HepG2 (cell line): ENCODE data around the gene SLC25A43. TPM values are rescaled to one million over a fixed set of nuclear protein-coding genes. Genes with fewer than 3 reads are reported as not detected.

ENCODE experiments used
- ATAC-seq: fragments of 200-7000 bp; cut with Tn5 transposase; 3 replicates; pipeline ENCODE4 v1.9.1; 2020; ENCODE audit warnings: mild to moderate bottlenecking, moderate library complexity
- BruUV-seq: library from RNA; stranded (reverse); fragments of 400-500 nt; replicated peaks from 2 replicates; lab custom pipeline; 2021; lab: Mats Ljungman, UMichigan
- CTCF ChIA-PET: fragments of 300-600 bp; formaldehyde crosslinking; extraction: SDS; loops from one replicate; lab custom pipeline; 2021; ENCODE audit warnings: low total read pairs, inconsistent platforms, low intra/inter-chr PET ratio; lab: Yijun Ruan, JAX
- POLR2A ChIA-PET: fragments of 350-600 bp; sonication (Branson Sonifier 250); formaldehyde crosslinking; loops from one replicate; lab custom pipeline; 2020; ENCODE audit warnings: antibody characterized with exemption, inconsistent platforms; lab: Yijun Ruan, JAX
- DNase-seq: peaks from one replicate; pipeline ENCODE4 v3.0.0-alpha.2; 2015; ENCODE audit warnings: low spot score
- FAIRE-seq: peaks from 3 replicates; lab custom pipeline; 2011; peaks lifted over from hg19 to GRCh38; lab: Jason Lieb, UNC
- H2AFZ ChIP-seq: one replicate; pipeline ENCODE4 v1.6.1; 2011; ENCODE audit warnings: low read length, inconsistent platforms
- H3K27ac ChIP-seq: fragments of 300-600 bp; 3 replicates; pipeline ENCODE4 v1.8.0; 2011; ENCODE audit warnings: mixed run types, mild to moderate bottlenecking, mixed read lengths, low read length, inconsistent platforms; ENCODE audit not compliant: insufficient read depth; ENCODE audit errors: extremely low read length
- H3K27me3 ChIP-seq, 2 experiments: fragments of 200-600 bp in 1 of 2; 2 replicates in 1 of 2; 3 replicates in 1 of 2; pipeline versions ENCODE4 v1.6.0 to v1.8.0; 2011; ENCODE audit warnings: low read length in 2 of 2, mild to moderate bottlenecking in 2 of 2, moderate library complexity in 2 of 2, inconsistent platforms in 1 of 2; ENCODE audit not compliant: insufficient read depth in 2 of 2, control insufficient read depth in 1 of 2
- H3K36me3 ChIP-seq, 2 experiments: fragments of 200-600 bp in 1 of 2; replicated peaks in 1 of 2; 2 replicates in 1 of 2; 3 replicates in 1 of 2; pipeline versions ENCODE4 v1.5.1 to v1.8.0; 2011; ENCODE audit warnings: low read length in 2 of 2, inconsistent platforms in 1 of 2; ENCODE audit not compliant: insufficient read depth in 2 of 2, control insufficient read depth in 1 of 2
- H3K4me1 ChIP-seq: 2 replicates; pipeline ENCODE4 v1.5.1; 2012; ENCODE audit warnings: low read length, inconsistent platforms; ENCODE audit not compliant: insufficient read depth
- H3K4me2 ChIP-seq: 2 replicates; pipeline ENCODE4 v1.6.0; 2011; ENCODE audit warnings: low read depth, low read length, inconsistent platforms
- H3K4me3 ChIP-seq, 3 experiments: fragments of 200-600 bp in 1 of 3; sonication (generic), shearing (Covaris generic) in 1 of 3; replicated peaks in 1 of 3; 2 replicates each; pipeline ENCODE4 v1.5.1; 2011 to 2016; ENCODE audit warnings: low read length in 3 of 3, inconsistent platforms in 2 of 3, low read depth in 2 of 3, mild to moderate bottlenecking in 2 of 3, control low read depth in 1 of 3, mixed read lengths in 1 of 3; ENCODE audit not compliant: insufficient read depth in 1 of 3
- H3K79me2 ChIP-seq: one replicate; pipeline ENCODE4 v1.6.1; 2011; ENCODE audit warnings: low read length, inconsistent platforms; ENCODE audit not compliant: insufficient read depth
- H3K9ac ChIP-seq: 2 replicates; pipeline ENCODE4 v1.6.0; 2011; ENCODE audit warnings: mild to moderate bottlenecking, low read depth, low read length, inconsistent platforms; ENCODE audit not compliant: insufficient read depth
- H3K9me3 ChIP-seq: 2 replicates; pipeline ENCODE4 v1.5.1; 2012; ENCODE audit warnings: mild to moderate bottlenecking, low read length
- H4K20me1 ChIP-seq: 2 replicates; pipeline ENCODE4 v1.6.0; 2011; ENCODE audit warnings: inconsistent platforms, mild to moderate bottlenecking, low read length, moderate library complexity; ENCODE audit not compliant: insufficient read depth
- ERF ChIP-seq: IDR thresholded peaks from 2 replicates; pipeline ENCODE4 v1.6.1; 2018; ENCODE audit warnings: missing biosample characterization, missing genetic modification reagents
- ESRRA ChIP-seq: sonication (generic); formaldehyde crosslinking; IDR thresholded peaks from 2 replicates; pipeline ENCODE4 v1.5.1; 2020; ENCODE audit warnings: mild to moderate bottlenecking, low read depth, missing genetic modification reagents
- GPN1 ChIP-seq: sonication (generic); formaldehyde crosslinking; IDR thresholded peaks from 2 replicates; pipeline ENCODE4 v1.5.1; 2020; ENCODE audit warnings: missing genetic modification reagents, borderline replicate concordance
- SIX1 ChIP-seq: sonication (generic); formaldehyde crosslinking; IDR thresholded peaks from 2 replicates; pipeline ENCODE4 v1.4.0; 2020; ENCODE audit warnings: missing genetic modification reagents, borderline replicate concordance
- SMC3 ChIP-seq: IDR thresholded peaks from 2 replicates; pipeline ENCODE4 v1.6.1; 2011; ENCODE audit warnings: low read length, improper control_type of control experiment
- STAG1 ChIP-seq: sonication (generic); formaldehyde crosslinking; IDR thresholded peaks from 2 replicates; pipeline ENCODE4 v1.4.0; 2020; ENCODE audit warnings: missing genetic modification reagents
- STAT5B ChIP-seq: sonication (generic); formaldehyde crosslinking; IDR thresholded peaks from 2 replicates; pipeline ENCODE4 v1.4.0; 2020; ENCODE audit warnings: missing genetic modification reagents
- ZFP62 ChIP-seq: sonication (generic); formaldehyde crosslinking; IDR thresholded peaks from 2 replicates; pipeline ENCODE4 v1.4.0; 2020; ENCODE audit warnings: missing genetic modification reagents
- ZNF441 ChIP-seq: sonication (generic); formaldehyde crosslinking; IDR thresholded peaks from 2 replicates; pipeline ENCODE4 v1.7.0; 2021; ENCODE audit warnings: missing genetic modification reagents, borderline replicate concordance
- WGBS: methylation state at CpG from one replicate; pipeline ENCODE4 v1.1.6; 2017; ENCODE audit warnings: low lambda C conversion rate; 5-methylcytosine and 5-hydroxymethylcytosine counted together
- in situ Hi-C: cut with HindIII; loops from 2 replicates; pipeline ENCODE4 v1.10.0; 2017; ENCODE audit warnings: low pct_unique_long_range_greater_than_20kb; ENCODE audit not compliant: extremely low pct_ligation_motif_present
- intact Hi-C: fragments of 100-400 bp; cut with micrococcal nuclease; formaldehyde crosslinking; loops from one replicate; pipeline ENCODE4 v1.10.0; 2022; ENCODE audit not compliant: unreplicated experiment
- polyA plus RNA-seq, 8 experiments: library from polyadenylated mRNA; depleted of rRNA in 3 of 8; stranded (reverse) in 7 of 8; unstranded in 1 of 8; fragments of >200 nt; fragmentation: Illumina TruSeq in 4 of 8; extraction: Trizol in 4 of 8; gene quantifications; 2 replicates each; pipeline versions ENCODE4 v1.2.1 to v1.2.3, GENCODE V29; 2011 to 2016; ENCODE audit warnings: low read depth in 4 of 8, missing spikeins in 1 of 8, mixed read lengths in 1 of 8; ENCODE audit not compliant: insufficient read depth in 1 of 8
- total RNA-seq, 5 experiments: library from RNA; depleted of rRNA; stranded (reverse); fragments of >200 nt; fragmentation: Illumina TruSeq; extraction: Trizol; gene quantifications; 2 replicates each; pipeline ENCODE4 v1.2.3, GENCODE V29; 2016; ENCODE audit warnings: low read depth in 1 of 5
- TF ChIP-seq, protein P1 (sequence below): sonication (generic); formaldehyde crosslinking; IDR thresholded peaks from 2 replicates; pipeline ENCODE4 v1.5.0; 2020; ENCODE audit warnings: mild to moderate bottlenecking, missing genetic modification reagents
- TF ChIP-seq, protein P2 (sequence below): sonication (generic); formaldehyde crosslinking; IDR thresholded peaks from 2 replicates; pipeline ENCODE4 v1.4.0; 2020; ENCODE audit warnings: missing genetic modification reagents, borderline replicate concordance
- TF ChIP-seq, protein P3 (sequence below): sonication (generic); formaldehyde crosslinking; IDR thresholded peaks from 2 replicates; pipeline ENCODE4 v1.5.0; 2020; ENCODE audit warnings: mild to moderate bottlenecking, missing genetic modification reagents, moderate library complexity
- TF ChIP-seq, protein P4 (sequence below): sonication (generic); formaldehyde crosslinking; IDR thresholded peaks from 2 replicates; pipeline ENCODE4 v1.5.0; 2020; ENCODE audit warnings: missing genetic modification reagents

SLC25A43 gene
- total and polyA plus RNA-seq, 2 of the 13 experiments (the other 11 are each of a cell fraction or from before 2014, with no cell fraction given) = 5.8 to 13.2 TPM

DNA sequence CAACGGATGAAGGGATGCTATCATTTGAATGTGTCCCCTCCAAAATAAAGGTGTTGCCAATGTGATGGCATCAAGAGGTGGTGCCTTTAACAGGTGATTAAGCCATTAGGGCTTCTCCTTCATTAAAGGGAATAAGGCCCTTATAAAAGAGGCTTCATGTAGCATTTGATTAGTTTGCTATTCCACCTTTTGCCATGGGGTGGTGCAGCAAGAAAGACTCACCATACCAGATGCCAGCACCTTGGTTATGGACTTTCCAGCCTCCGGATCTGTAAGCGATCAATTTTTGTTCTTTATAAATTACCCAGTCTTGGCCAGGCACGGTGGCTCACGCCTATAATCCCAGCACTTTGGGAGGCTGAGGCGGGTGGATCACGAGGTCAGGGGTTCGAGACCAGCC is 7.9 kb upstream of the SLC25A43 start:
- POLR2A ChIA-PET = no interaction called here
- no peak for FAIRE-seq
- intact Hi-C loops = loop anchor here (1.0 kb wide), 1 partner anchor 65 kb away; no protein-coding TSS in a partner anchor

More for the DNA sequence above, 7.9 kb upstream of the SLC25A43 start:
- Histone ChIP-seq H3K27me3 (no peaks in the 10 kb centered on the region), H3K4me2 (no peak overlapping the region)
- BruUV-seq = no TSS peak
- TF ChIP-seq GPN1 (no peak), ZNF441 (no peak), ESRRA (CRISPR knock-in tag) (no peak), STAT5B (no peak), STAG1 (CRISPR knock-in tag) (peak; percentile 8; the same call in 1 of the 2 replicates), SMC3 (peak; percentile 35; the same call in 1 of the 2 replicates), ZFP62 (no peak), ERF (CRISPR knock-in tag) (no peak), SIX1 (CRISPR knock-in tag) (no peak)
- TF ChIP-seq, protein P1, sequence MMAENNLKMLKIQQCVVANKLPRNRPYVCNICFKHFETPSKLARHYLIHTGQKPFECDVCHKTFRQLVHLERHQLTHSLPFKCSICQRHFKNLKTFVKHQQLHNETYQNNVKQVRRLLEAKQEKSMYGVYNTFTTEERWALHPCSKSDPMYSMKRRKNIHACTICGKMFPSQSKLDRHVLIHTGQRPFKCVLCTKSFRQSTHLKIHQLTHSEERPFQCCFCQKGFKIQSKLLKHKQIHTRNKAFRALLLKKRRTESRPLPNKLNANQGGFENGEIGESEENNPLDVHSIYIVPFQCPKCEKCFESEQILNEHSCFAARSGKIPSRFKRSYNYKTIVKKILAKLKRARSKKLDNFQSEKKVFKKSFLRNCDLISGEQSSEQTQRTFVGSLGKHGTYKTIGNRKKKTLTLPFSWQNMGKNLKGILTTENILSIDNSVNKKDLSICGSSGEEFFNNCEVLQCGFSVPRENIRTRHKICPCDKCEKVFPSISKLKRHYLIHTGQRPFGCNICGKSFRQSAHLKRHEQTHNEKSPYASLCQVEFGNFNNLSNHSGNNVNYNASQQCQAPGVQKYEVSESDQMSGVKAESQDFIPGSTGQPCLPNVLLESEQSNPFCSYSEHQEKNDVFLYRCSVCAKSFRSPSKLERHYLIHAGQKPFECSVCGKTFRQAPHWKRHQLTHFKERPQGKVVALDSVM (CRISPR knock-in tag) = no peak
- TF ChIP-seq, protein P2, sequence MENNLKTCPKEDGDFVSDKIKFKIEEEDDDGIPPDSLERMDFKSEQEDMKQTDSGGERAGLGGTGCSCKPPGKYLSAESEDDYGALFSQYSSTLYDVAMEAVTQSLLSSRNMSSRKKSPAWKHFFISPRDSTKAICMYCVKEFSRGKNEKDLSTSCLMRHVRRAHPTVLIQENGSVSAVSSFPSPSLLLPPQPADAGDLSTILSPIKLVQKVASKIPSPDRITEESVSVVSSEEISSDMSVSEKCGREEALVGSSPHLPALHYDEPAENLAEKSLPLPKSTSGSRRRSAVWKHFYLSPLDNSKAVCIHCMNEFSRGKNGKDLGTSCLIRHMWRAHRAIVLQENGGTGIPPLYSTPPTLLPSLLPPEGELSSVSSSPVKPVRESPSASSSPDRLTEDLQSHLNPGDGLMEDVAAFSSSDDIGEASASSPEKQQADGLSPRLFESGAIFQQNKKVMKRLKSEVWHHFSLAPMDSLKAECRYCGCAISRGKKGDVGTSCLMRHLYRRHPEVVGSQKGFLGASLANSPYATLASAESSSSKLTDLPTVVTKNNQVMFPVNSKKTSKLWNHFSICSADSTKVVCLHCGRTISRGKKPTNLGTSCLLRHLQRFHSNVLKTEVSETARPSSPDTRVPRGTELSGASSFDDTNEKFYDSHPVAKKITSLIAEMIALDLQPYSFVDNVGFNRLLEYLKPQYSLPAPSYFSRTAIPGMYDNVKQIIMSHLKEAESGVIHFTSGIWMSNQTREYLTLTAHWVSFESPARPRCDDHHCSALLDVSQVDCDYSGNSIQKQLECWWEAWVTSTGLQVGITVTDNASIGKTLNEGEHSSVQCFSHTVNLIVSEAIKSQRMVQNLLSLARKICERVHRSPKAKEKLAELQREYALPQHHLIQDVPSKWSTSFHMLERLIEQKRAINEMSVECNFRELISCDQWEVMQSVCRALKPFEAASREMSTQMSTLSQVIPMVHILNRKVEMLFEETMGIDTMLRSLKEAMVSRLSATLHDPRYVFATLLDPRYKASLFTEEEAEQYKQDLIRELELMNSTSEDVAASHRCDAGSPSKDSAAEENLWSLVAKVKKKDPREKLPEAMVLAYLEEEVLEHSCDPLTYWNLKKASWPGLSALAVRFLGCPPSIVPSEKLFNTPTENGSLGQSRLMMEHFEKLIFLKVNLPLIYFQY (CRISPR knock-in tag) = no peak
- TF ChIP-seq, protein P3, sequence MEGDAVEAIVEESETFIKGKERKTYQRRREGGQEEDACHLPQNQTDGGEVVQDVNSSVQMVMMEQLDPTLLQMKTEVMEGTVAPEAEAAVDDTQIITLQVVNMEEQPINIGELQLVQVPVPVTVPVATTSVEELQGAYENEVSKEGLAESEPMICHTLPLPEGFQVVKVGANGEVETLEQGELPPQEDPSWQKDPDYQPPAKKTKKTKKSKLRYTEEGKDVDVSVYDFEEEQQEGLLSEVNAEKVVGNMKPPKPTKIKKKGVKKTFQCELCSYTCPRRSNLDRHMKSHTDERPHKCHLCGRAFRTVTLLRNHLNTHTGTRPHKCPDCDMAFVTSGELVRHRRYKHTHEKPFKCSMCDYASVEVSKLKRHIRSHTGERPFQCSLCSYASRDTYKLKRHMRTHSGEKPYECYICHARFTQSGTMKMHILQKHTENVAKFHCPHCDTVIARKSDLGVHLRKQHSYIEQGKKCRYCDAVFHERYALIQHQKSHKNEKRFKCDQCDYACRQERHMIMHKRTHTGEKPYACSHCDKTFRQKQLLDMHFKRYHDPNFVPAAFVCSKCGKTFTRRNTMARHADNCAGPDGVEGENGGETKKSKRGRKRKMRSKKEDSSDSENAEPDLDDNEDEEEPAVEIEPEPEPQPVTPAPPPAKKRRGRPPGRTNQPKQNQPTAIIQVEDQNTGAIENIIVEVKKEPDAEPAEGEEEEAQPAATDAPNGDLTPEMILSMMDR (CRISPR knock-in tag) = peak; percentile 37
- TF ChIP-seq, protein P4, sequence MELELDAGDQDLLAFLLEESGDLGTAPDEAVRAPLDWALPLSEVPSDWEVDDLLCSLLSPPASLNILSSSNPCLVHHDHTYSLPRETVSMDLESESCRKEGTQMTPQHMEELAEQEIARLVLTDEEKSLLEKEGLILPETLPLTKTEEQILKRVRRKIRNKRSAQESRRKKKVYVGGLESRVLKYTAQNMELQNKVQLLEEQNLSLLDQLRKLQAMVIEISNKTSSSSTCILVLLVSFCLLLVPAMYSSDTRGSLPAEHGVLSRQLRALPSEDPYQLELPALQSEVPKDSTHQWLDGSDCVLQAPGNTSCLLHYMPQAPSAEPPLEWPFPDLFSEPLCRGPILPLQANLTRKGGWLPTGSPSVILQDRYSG (CRISPR knock-in tag) = no peak
- TF ChIP-seq, all 625 proteins: peak for 3
- H3K9me3 ChIP-seq = no peaks in the 10 kb centered on the region
- no peaks in the 10 kb centered on the region for H3K79me2 ChIP-seq
- H3K4me1 ChIP-seq = peaks cover 25% of the 10 kb centered on the region
- WGBS = 80% methylated on average over 4 of the region's 8 CpGs
- no peak overlapping the region for H3K9ac ChIP-seq
- peak; percentile 22 for DNase-seq
- no peak overlapping the region for H3K27ac ChIP-seq
- H3K4me3 ChIP-seq = no peak overlapping the region
- H3K36me3 ChIP-seq = no peaks in the 10 kb centered on the region
- CTCF ChIA-PET = no interaction called here
- ATAC-seq = no peak
- in situ Hi-C loops = no loop called here
- H2AFZ ChIP-seq = no peak overlapping the region
- no peaks in the 10 kb centered on the region for H4K20me1 ChIP-seq
